Endodermal cell (in vitro differentiated cells): ENCODE results near the gene TTF2. TPM values are rescaled to one million over a fixed set of nuclear protein-coding genes. Genes with fewer than 3 reads are reported as not detected.

Experiments used
- DNase-seq: peaks from one replicate; pipeline ENCODE4 v3.0.0-alpha.2; 2017
- H3K27ac ChIP-seq: 2 replicates; pipeline ENCODE4 v1.5.1; 2013; ENCODE audit warnings: mild to moderate bottlenecking, low read depth, low read length, moderate library complexity
- H3K27me3 ChIP-seq: 2 replicates; pipeline ENCODE4 v1.6.1; 2013; ENCODE audit warnings: mild to moderate bottlenecking, low read length, moderate library complexity; ENCODE audit not compliant: insufficient read depth, control insufficient read depth, poor library complexity, severe bottlenecking
- H3K36me3 ChIP-seq: 2 replicates; pipeline ENCODE4 v1.7.0; 2013; ENCODE audit warnings: mild to moderate bottlenecking, low read length, moderate library complexity; ENCODE audit not compliant: control insufficient read depth, insufficient read depth
- H3K4me1 ChIP-seq: one replicate; pipeline ENCODE4 v1.7.0; 2013; ENCODE audit warnings: low read length; ENCODE audit not compliant: control insufficient read depth, insufficient read depth
- H3K4me3 ChIP-seq: 2 replicates; pipeline ENCODE4 v1.5.1; 2013; ENCODE audit warnings: mild to moderate bottlenecking, low read length, moderate library complexity
- H3K9ac ChIP-seq: 2 replicates; pipeline ENCODE4 v1.6.1; 2013; ENCODE audit warnings: mild to moderate bottlenecking, low read length, moderate library complexity; ENCODE audit not compliant: poor library complexity, severe bottlenecking; ENCODE audit errors: extremely low read depth
- H3K9me3 ChIP-seq: 2 replicates; pipeline ENCODE4 v1.6.1; 2013; ENCODE audit warnings: mild to moderate bottlenecking, low read length, moderate library complexity; ENCODE audit not compliant: control insufficient read depth
- H3K27ac Mint-ChIP-seq: 2 replicates; pipeline ENCODE4 v1.8.0; 2020; ENCODE audit warnings: mixed read lengths
- H3K27me3 Mint-ChIP-seq: 2 replicates; pipeline ENCODE4 v1.8.0; 2021; ENCODE audit warnings: mild to moderate bottlenecking, mixed read lengths; ENCODE audit not compliant: insufficient read depth
- H3K36me3 Mint-ChIP-seq: 2 replicates; pipeline ENCODE4 v1.8.0; 2020; ENCODE audit warnings: low read depth, mixed read lengths
- H3K4me1 Mint-ChIP-seq: 2 replicates; pipeline ENCODE4 v1.8.0; 2020; ENCODE audit warnings: mixed read lengths
- H3K4me3 Mint-ChIP-seq: 2 replicates; pipeline ENCODE4 v1.8.0; 2020; ENCODE audit warnings: mild to moderate bottlenecking, moderate library complexity, mixed read lengths
- H3K9me3 Mint-ChIP-seq: 2 replicates; pipeline ENCODE4 v1.8.0; 2020; ENCODE audit warnings: mild to moderate bottlenecking, mixed read lengths
- WGBS, 2 experiments: methylation state at CpG; one replicate each; pipeline versions ENCODE4 v1.1.5 to v1.1.7; 2013; ENCODE audit warnings: missing lambda C conversion rate in 2 of 2, mixed read lengths in 1 of 2; ENCODE audit not compliant: insufficient coverage in 1 of 2, insufficient read length in 1 of 2; 5-methylcytosine and 5-hydroxymethylcytosine counted together
- total RNA-seq, 2 donors: library from RNA; stranded (reverse); fragmentation: NEBNext Ultra II Directional in 1 of 2; extraction: Animal tissue kit (Norgen Biotek cat#: 25700) in 1 of 2; gene quantifications; 2 replicates in 1 of 2; 3 replicates in 1 of 2; pipeline ENCODE4 v1.2.1, GENCODE V29; 2021
- TF ChIP-seq, protein P1 (sequence below): fragments of 200-600 bp; sonication (generic); conservative IDR thresholded peaks from 2 replicates; pipeline ENCODE4 v1.5.0; 2021; ENCODE audit warnings: antibody characterized with exemption, mild to moderate bottlenecking

Gene TTF2
- total RNA-seq, 2 donors from 2014 or later: 70.9 to 71.9 TPM

DNA sequence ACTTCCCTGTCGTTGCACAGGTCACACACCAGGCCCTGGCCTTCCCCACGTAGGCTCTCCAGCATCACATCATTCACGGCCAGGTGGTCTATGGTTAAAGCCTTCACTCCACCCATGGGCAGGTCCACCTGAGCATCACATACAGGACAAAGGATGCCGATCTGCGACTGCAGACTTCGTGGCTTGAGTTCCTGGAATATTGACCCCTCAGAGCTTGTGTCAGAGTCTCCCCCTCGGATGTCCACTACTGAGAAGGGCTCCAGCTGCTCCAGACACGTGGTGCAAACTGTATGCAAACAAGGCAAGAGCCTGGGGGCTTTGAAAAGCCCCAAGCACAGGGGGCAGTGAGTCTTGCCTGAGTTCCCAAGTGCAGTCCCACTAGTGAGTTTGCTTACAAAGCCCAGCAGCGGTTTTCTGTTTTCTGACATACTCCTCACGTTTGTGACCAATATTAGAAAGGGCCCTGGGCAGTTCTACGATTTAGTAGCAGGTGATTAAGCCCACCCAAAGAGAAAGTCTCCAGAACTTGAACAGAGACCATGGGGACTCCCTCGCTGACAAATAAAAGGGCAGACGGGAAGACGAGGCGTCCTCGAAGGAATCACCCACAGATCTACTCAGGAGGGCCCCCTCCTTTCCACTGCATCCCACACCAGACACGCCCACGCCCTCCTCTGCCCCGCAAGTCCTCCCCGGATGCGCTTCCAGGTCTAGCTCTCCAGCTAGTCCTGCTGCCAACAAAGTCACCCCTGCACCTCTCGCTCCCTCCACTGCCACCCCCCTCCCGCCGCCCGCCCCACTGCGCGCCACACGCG lies 60.9 kb downstream of the TTF2 start:
- TF ChIP-seq, protein P1, sequence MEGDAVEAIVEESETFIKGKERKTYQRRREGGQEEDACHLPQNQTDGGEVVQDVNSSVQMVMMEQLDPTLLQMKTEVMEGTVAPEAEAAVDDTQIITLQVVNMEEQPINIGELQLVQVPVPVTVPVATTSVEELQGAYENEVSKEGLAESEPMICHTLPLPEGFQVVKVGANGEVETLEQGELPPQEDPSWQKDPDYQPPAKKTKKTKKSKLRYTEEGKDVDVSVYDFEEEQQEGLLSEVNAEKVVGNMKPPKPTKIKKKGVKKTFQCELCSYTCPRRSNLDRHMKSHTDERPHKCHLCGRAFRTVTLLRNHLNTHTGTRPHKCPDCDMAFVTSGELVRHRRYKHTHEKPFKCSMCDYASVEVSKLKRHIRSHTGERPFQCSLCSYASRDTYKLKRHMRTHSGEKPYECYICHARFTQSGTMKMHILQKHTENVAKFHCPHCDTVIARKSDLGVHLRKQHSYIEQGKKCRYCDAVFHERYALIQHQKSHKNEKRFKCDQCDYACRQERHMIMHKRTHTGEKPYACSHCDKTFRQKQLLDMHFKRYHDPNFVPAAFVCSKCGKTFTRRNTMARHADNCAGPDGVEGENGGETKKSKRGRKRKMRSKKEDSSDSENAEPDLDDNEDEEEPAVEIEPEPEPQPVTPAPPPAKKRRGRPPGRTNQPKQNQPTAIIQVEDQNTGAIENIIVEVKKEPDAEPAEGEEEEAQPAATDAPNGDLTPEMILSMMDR: no peak
- Histone ChIP-seq H3K4me1 (peaks cover 11% of the 10 kb centered on the region), H3K9ac (peak overlapping the region; percentile 66), H3K36me3 (peaks cover 2% of the 10 kb centered on the region), H3K27ac (peak overlapping the region; percentile 97), H3K27me3 (peaks cover 8% of the 10 kb centered on the region), H3K9me3 (no peaks in the 10 kb centered on the region), H3K4me3 (peak overlapping the region; percentile 85)
- Mint-ChIP-seq H3K4me1 (peaks cover 19% of the 10 kb centered on the region), H3K4me3 (peak overlapping the region; percentile 77), H3K36me3 (peaks cover 21% of the 10 kb centered on the region), H3K27me3 (no peaks in the 10 kb centered on the region), H3K9me3 (no peaks in the 10 kb centered on the region), H3K27ac (peak overlapping the region; percentile 81)
- WGBS, 2 experiments: 22 to 35% methylated on average over 17 to 29 of the region's 29 CpGs
- DNase-seq: peak; percentile 51

GRCh38 chr1:117121589-117122329 lies 61.6 kb downstream of the TTF2 start, which contains the start of gene TRIM45:
Gene TRIM45 (minus strand): TSS chr1:117121749. CDS start chr1:117121201, 548 bp downstream.
- peak within 1 kb of the TSS; percentile 97 for H3K27ac ChIP-seq
- DNase-seq: peak; percentile 98
- no peaks in the 10 kb centered on the region for H3K9me3 ChIP-seq
- Mint-ChIP-seq H3K9me3 (no peaks in the 10 kb centered on the region), H3K4me3 (peak within 1 kb of the TSS; percentile 77), H3K27ac (peak within 1 kb of the TSS; percentile 93), H3K4me1 (peaks cover 15% of the 10 kb centered on the region), H3K36me3 (peaks cover 15% of the 10 kb centered on the region), H3K27me3 (no peaks in the 10 kb centered on the region)
- H3K36me3 ChIP-seq: no peaks in the 10 kb centered on the region
- TF ChIP-seq, protein P1: peak; percentile 74
- peaks cover 11% of the 10 kb centered on the region for H3K4me1 ChIP-seq
- peak within 1 kb of the TSS; percentile 66 for H3K9ac ChIP-seq
- H3K4me3 ChIP-seq: peak within 1 kb of the TSS; percentile 85
- H3K27me3 ChIP-seq: peaks cover 10% of the 10 kb centered on the region
- 1 to 3% methylated on average over 35 to 71 of the region's 71 CpGs for WGBS, 2 experiments

DNA sequence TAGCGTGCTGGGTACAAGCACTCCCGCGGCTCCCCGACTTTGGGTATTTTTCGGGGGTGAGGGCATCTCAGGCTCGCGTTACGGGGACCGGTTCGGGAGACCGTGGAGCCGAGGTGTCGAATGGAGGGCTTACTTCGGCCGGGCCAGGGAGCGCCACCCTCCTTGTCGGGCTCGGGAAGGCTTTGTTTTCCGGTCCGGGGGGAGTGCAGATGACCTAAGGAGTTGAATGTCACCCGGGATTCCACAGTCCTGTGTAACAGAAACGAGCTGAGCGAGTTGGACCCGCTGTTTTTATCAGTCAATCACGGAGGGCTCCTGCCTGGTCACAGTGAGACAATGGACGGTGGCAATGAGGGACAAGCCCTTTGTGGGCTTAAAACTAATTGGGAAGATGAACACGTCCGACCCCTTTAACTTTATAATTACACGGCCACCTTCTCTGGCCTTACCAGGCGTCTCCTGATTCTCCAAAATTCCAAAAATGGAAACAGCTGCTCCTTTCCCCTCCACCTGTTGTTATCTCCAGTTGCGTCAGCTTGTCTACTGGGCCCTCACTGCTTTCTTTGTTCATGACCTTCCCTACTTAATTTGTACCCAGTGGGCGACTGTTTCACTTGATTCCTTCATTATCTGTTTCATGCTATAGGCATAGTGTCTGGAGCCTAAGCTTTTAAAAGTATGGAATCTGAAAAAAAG lies 62.4 kb downstream of the TTF2 start:
- peaks cover 10% of the 10 kb centered on the region for H3K27me3 ChIP-seq
- H3K9me3 ChIP-seq: no peaks in the 10 kb centered on the region
- H3K4me3 ChIP-seq: peak overlapping the region; percentile 85
- Mint-ChIP-seq H3K4me1 (peaks cover 14% of the 10 kb centered on the region), H3K36me3 (peaks cover 9% of the 10 kb centered on the region), H3K27me3 (no peaks in the 10 kb centered on the region), H3K27ac (peak overlapping the region; percentile 93), H3K9me3 (no peaks in the 10 kb centered on the region), H3K4me3 (peak overlapping the region; percentile 77)
- H3K27ac ChIP-seq: peak overlapping the region; percentile 97
- peaks cover 11% of the 10 kb centered on the region for H3K4me1 ChIP-seq
- 47 to 54% methylated on average over 26 to 32 of the region's 32 CpGs for WGBS, 2 experiments
- TF ChIP-seq, protein P1: no peak
- H3K36me3 ChIP-seq: no peaks in the 10 kb centered on the region
- peak overlapping the region; percentile 66 for H3K9ac ChIP-seq
- DNase-seq: no peak
